B cell (primary cell): ENCODE measurements around the gene VRK2. TPM values are rescaled to one million over a fixed set of nuclear protein-coding genes. Genes with fewer than 3 reads are reported as not detected.

Experiments used
- ATAC-seq: fragments of 200-7000 bp; cut with Tn5 transposase; one replicate; pipeline ENCODE4 v1.10.0; 2021; ENCODE audit warnings: low read depth, mild to moderate bottlenecking, moderate number of reproducible peaks, moderate library complexity
- CTCF ChIA-PET: fragments of 350-600 bp; sonication (Branson Sonifier 250); formaldehyde crosslinking; loops from one replicate; lab custom pipeline; 2021; ENCODE audit warnings: antibody characterized with exemption, inconsistent platforms; lab: Charles Lee
- POLR2A ChIA-PET: fragments of 350-600 bp; sonication (Branson Sonifier 250); formaldehyde crosslinking; loops from one replicate; lab custom pipeline; 2021; ENCODE audit warnings: antibody characterized with exemption; lab: Charles Lee
- DNase-seq: peaks from one replicate; pipeline ENCODE4 v3.0.0; 2013
- H2AFZ ChIP-seq: 2 replicates; pipeline ENCODE4 v1.6.1; 2012; ENCODE audit warnings: mild to moderate bottlenecking, low read depth, low read length; ENCODE audit not compliant: insufficient read depth, poor library complexity, severe bottlenecking
- H3K27ac ChIP-seq, 2 donors: 1 replicate in 1 of 2; 2 replicates in 1 of 2; pipeline ENCODE4 v1.5.1; 2012 to 2013; ENCODE audit warnings: low read length in 2 of 2, mild to moderate bottlenecking in 2 of 2, moderate library complexity in 1 of 2
- H3K27me3 ChIP-seq, 4 experiments: fragments of 200-600 bp in 1 of 4; sonication (generic) in 1 of 4; replicated peaks in 1 of 4; 1 replicate in 2 of 4; 2 replicates in 2 of 4; pipeline versions ENCODE4 v1.6.1 to v1.7.0; 2013 to 2016; ENCODE audit warnings: low read length in 3 of 4, mild to moderate bottlenecking in 2 of 4, mixed read lengths in 1 of 4, moderate library complexity in 1 of 4; ENCODE audit not compliant: insufficient read depth in 4 of 4, control insufficient read depth in 3 of 4; ENCODE audit errors: control extremely low read depth in 1 of 4
- H3K36me3 ChIP-seq, 2 experiments: replicated peaks in 1 of 2; 1 replicate in 1 of 2; 2 replicates in 1 of 2; pipeline versions ENCODE4 v1.6.1 to v1.7.1; 2013; ENCODE audit warnings: low read length in 1 of 2; ENCODE audit not compliant: insufficient read depth in 2 of 2, control insufficient read depth in 1 of 2; ENCODE audit errors: control extremely low read depth in 1 of 2, extremely low read depth in 1 of 2
- H3K4me1 ChIP-seq, 2 donors: fragments of 200-600 bp in 1 of 2; sonication (generic) in 1 of 2; 1 replicate in 1 of 2; 2 replicates in 1 of 2; pipeline versions ENCODE4 v1.5.1 to v1.6.1; 2013 to 2017; ENCODE audit warnings: low read length in 2 of 2; ENCODE audit not compliant: control insufficient read depth in 2 of 2, insufficient read depth in 2 of 2
- H3K4me2 ChIP-seq: replicated peaks from 2 replicates; pipeline ENCODE3; 2012; ENCODE audit warnings: mild to moderate bottlenecking, low read depth, low read length; ENCODE audit not compliant: poor library complexity, severe bottlenecking
- H3K4me3 ChIP-seq, 5 experiments: fragments of 200-600 bp in 1 of 5; sonication (generic) in 1 of 5; 1 replicate in 3 of 5; 2 replicates in 2 of 5; pipeline versions ENCODE4 v1.5.1 to v1.7.0; 2011 to 2016; ENCODE audit warnings: low read length in 4 of 5, mild to moderate bottlenecking in 4 of 5, low read depth in 2 of 5, control low read depth in 1 of 5, moderate library complexity in 1 of 5; ENCODE audit not compliant: insufficient read depth in 1 of 5; ENCODE audit errors: control extremely low read depth in 1 of 5, extremely low read depth in 1 of 5
- H3K79me2 ChIP-seq: fragments of 200-600 bp; sonication (generic); one replicate; pipeline ENCODE4 v1.6.0; 2016; ENCODE audit warnings: low read length; ENCODE audit not compliant: control insufficient read depth, insufficient read depth
- H3K9ac ChIP-seq: fragments of 200-600 bp; sonication (generic); 2 replicates; pipeline ENCODE4 v1.6.1; 2017; ENCODE audit warnings: mild to moderate bottlenecking, low read length, moderate library complexity
- H3K9me3 ChIP-seq, 3 donors: one replicate each; pipeline versions ENCODE4 v1.6.1 to v1.7.1; 2013; ENCODE audit warnings: low read length in 2 of 3; ENCODE audit not compliant: control insufficient read depth in 2 of 3, insufficient read depth in 1 of 3; ENCODE audit errors: control extremely low read depth in 1 of 3
- H4K20me1 ChIP-seq: 2 replicates; pipeline ENCODE4 v1.6.0; 2012; ENCODE audit warnings: mild to moderate bottlenecking, low read length; ENCODE audit not compliant: insufficient read depth, control insufficient read depth, poor library complexity, severe bottlenecking
- H3K27ac Mint-ChIP-seq: one replicate; pipeline ENCODE4 v1.8.0; 2021; ENCODE audit warnings: mixed read lengths
- H3K27me3 Mint-ChIP-seq: one replicate; pipeline ENCODE4 v1.8.0; 2021; ENCODE audit warnings: mixed read lengths
- H3K4me1 Mint-ChIP-seq: one replicate; pipeline ENCODE4 v1.8.0; 2021; ENCODE audit warnings: mixed read lengths
- H3K4me3 Mint-ChIP-seq: one replicate; pipeline ENCODE4 v1.8.0; 2021; ENCODE audit warnings: mixed read lengths
- H3K9me3 Mint-ChIP-seq: one replicate; pipeline ENCODE4 v1.8.0; 2022; ENCODE audit warnings: mixed read lengths; ENCODE audit not compliant: insufficient read depth
- CTCF ChIP-seq: fragments of 200-600 bp; IDR thresholded peaks from one replicate; pipeline ENCODE4 v1.8.0; 2022; ENCODE audit warnings: antibody characterized with exemption, mild to moderate bottlenecking
- EZH2 ChIP-seq: IDR thresholded peaks from 2 replicates; pipeline ENCODE4 v1.6.1; 2012; ENCODE audit warnings: borderline replicate concordance, low read depth, mild to moderate bottlenecking, moderate library complexity, low read length; ENCODE audit not compliant: insufficient read depth, poor library complexity, severe bottlenecking
- whole genome bisulfite sequencing: methylation state at CpG from one replicate; pipeline ENCODE4 v1.1.5; 2013; ENCODE audit warnings: missing lambda C conversion rate; ENCODE audit not compliant: insufficient coverage; 5-methylcytosine and 5-hydroxymethylcytosine counted together
- intact Hi-C: fragments of 100-400 bp; cut with micrococcal nuclease; formaldehyde crosslinking; loops from one replicate; pipeline ENCODE4 v1.10.0; 2022
- polyA plus RNA-seq: library from polyadenylated mRNA; depleted of rRNA; stranded (reverse); fragments of >200 nt; gene quantifications from 2 replicates; pipeline ENCODE4 v1.2.3, GENCODE V29; 2012
- total RNA-seq, 2 donors: library from RNA; stranded (reverse); fragments of 120-200 nt in 1 of 2; gene quantifications; 1 replicate in 1 of 2; 2 replicates in 1 of 2; pipeline versions ENCODE4 v1.2.3 to v1.2.4, GENCODE V29; 2013 to 2022

Gene VRK2
- total and polyA plus RNA-seq, 2 donors (not counting 1 experiment from before 2014, with no cell fraction given), result 10.2 to 35.5 TPM

GRCh38 chr2:58006256-58006951, 40.2 kb upstream of the VRK2 start:
- H4K20me1 ChIP-seq, result no peaks in the 10 kb centered on the region
- H3K36me3 ChIP-seq, result no peaks in the 10 kb centered on the region
- H3K4me3 ChIP-seq, result no peak overlapping the region
- H3K27ac ChIP-seq, result no peak overlapping the region
- Mint-ChIP-seq H3K27me3 (no peaks in the 10 kb centered on the region), H3K27ac (no peak overlapping the region), H3K4me1 (no peaks in the 10 kb centered on the region), H3K4me3 (no peak overlapping the region), H3K9me3 (peaks cover 3% of the 10 kb centered on the region)
- no peaks in the 10 kb centered on the region for H3K4me1 ChIP-seq
- H2AFZ ChIP-seq, result no peak overlapping the region
- ATAC-seq (no peak), DNase-seq (no peak)
- CTCF ChIA-PET, result no interaction called here
- H3K79me2 ChIP-seq, result no peaks in the 10 kb centered on the region
- H3K9me3 ChIP-seq, result no peaks in the 10 kb centered on the region
- H3K27me3 ChIP-seq, result no peaks in the 10 kb centered on the region
- intact Hi-C loops, result no loop called here
- TF ChIP-seq CTCF (no peak), EZH2 (no peak)
- POLR2A ChIA-PET, result no interaction called here
- H3K4me2 ChIP-seq, result no peak overlapping the region
- H3K9ac ChIP-seq, result no peak overlapping the region
- WGBS, result no CpG with 5 or more reads among the region's 2 CpGs

- Histone ChIP-seq H3K79me2 (no peaks in the 10 kb centered on the region), H3K36me3 (no peaks in the 10 kb centered on the region), H3K9ac (no peak overlapping the region), H4K20me1 (no peaks in the 10 kb centered on the region), H3K9me3 (no peaks in the 10 kb centered on the region), H3K4me2 (no peak overlapping the region), H3K4me3 (no peak overlapping the region), H3K27me3 (no peaks in the 10 kb centered on the region), H3K4me1 (no peaks in the 10 kb centered on the region), H2AFZ (no peak overlapping the region), H3K27ac (no peak overlapping the region)
- Mint-ChIP-seq H3K4me1 (no peaks in the 10 kb centered on the region), H3K9me3 (peaks cover 3% of the 10 kb centered on the region), H3K4me3 (no peak overlapping the region), H3K27ac (no peak overlapping the region), H3K27me3 (no peaks in the 10 kb centered on the region)
- ChIA-PET CTCF (no interaction called here), POLR2A (no interaction called here)
- ATAC-seq (no peak), DNase-seq (no peak)
- intact Hi-C loops, result no loop called here
- TF ChIP-seq CTCF, result no peak
- no peak for TF ChIP-seq EZH2
- WGBS, result no CpG with 5 or more reads among the region's 1 CpG
Measured at GRCh38 chr2:58006952-58007284, 39.7 kb upstream of the VRK2 start.
